HG03378 (cell line): Measurements from ENCODE around the gene RLIM.
A peak's percentile ranks its signal among the peaks of the same experiment; 100 is the strongest.

Experiments used
- ATAC-seq: cut with Tn5 transposase; IDR thresholded peaks from one replicate; pipeline ENCODE4 v1.9.1; 2021; ENCODE audit warnings: mild to moderate bottlenecking, moderate library complexity; ENCODE audit not compliant: unreplicated experiment

RLIM gene

DNA sequence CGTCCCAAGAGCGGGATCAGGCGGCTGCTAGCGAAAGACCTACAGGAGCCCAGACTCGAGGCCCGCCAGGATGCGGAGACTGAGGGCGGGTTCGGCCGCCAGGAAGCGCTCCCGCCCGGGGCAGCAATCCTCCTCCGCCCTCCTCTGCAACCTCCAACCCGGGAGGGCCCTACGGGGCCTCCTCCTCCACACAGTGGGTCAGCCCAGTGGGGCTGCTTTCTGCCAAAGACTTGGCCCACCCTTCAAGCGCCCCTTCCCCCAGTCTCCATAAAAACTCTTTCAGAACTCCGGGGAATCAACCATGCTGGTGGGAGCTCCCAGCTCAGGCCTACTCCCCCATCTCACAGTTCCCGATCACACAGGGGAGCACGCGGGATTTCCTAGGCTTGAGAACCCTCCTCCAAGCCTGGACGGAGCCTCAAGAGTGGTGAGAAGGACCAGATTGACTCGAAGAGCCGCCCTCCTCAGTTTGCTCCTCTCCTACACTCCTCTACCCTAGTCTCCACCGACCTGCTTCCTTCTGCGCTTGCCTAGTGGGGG, 77.5 kb downstream of the RLIM start:
- peak; percentile 9 for ATAC-seq

DNA sequence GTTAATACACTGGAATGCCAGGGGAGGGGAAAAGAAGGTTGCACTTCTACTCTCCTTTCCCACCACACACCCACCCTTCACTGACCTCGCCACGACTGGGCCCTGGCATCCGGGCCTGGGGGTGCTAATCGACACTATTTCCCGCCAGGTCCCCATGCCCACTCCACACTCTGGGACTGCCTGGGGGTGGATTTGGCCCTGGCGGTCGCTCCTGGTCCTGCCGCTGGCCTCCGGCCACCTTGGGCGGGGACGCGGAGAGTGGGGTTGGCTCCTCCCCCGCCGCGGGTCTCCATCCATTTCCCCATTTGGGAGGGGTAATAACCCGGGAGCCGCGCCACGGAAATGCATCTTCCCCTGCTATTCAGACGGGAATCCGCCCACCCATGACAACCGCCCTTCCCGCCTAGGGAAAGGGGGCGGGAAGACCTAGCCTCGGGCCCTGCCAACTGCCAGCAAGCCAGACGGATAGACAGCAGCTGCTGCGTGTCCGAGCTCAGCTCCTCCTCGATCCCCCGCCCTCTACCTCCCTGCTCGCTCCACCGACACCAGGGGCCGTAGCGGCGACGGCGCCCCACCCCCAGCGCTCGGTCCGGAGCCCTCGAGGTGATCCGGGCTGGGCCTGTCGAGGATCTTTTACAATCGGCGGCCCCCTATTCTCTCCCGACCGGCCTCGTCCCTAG, 78.1 kb downstream of the RLIM start:
- peak; percentile 38 for ATAC-seq

DNA sequence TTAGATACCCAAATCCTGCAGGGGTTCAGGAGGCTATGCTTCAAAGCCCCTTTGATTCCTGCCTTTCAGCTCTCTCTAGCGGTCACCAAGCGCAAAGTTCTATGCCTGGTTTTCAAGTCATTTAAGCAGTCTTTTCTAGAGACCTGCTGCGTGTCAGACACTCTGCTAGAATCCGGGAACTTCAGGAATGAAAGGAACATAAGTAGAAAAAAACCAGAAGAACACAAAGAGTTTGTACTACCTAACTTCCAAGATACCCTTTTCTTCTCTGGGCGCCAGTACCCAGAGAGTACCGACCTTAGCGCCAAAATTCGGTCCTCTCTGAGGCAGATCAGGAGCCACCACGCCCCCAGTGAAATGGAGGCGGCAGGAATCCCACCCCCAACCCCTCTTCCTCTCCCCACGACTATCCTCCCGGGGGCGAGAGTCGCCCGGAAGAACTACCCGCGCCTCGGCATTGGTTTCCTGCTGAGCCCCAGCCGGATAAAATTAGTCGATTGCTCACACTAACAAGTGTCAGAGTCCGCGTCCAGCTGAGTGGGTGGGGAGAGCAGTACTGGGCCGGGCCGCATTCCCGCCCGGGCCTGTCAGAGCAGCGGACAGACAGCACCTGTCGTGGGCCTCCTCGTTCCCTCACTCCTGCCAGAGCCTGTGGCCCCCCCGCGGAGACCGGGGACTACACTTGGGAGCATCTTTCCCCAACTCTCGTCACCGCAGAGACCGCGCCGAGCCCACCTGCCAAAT, 78.8 kb downstream of the RLIM start:
- no peak for ATAC-seq
